Measurements from ENCODE around the gene MEIOSIN.
"Not testable (repeated sequence)": the region's sequence is repeated elsewhere in the genome, so short reads cannot be mapped to it uniquely, and the experiment has no call there.

Gene MEIOSIN

GRCh38 chr19:45733160-45733810 lies at the start of gene MEIOSIN:
Gene MEIOSIN, plus strand, starts transcription at chr19:45733439. Its CDS starts 1,938 bp downstream, at chr19:45735377.
- DNase-seq (ENCODE audit: low read depth) = no peak

DNA sequence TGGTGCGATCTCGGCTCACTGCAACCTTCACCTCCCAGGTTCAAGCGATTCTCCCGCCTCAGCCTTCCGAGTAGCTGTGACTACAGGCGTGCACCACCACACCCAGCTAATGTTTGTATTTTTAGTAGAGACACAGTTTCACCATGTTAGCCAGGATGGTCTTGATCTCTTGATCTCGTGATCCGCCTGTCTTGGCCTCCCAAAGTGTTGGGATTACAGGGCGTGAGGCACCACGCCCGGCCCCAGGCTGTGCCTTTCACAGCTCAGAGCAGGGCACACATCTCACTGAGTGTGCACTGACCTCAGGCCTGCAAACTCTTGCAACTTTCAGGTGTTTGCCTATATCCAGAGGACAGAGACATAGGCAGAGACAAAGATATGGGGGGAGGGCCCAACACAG lies 48.2 kb upstream of the MEIOSIN start:
- DNase-seq (ENCODE audit: low read depth) = not testable (repeated sequence)

GRCh38 chr19:45687599-45687998 lies 45.6 kb upstream of the MEIOSIN start:
- no peak for DNase-seq (ENCODE audit: low read depth)

GRCh38 chr19:45691516-45692186 lies 41.6 kb upstream of the MEIOSIN start, which contains the start of gene SNRPD2:
Gene SNRPD2, minus strand, starts transcription at chr19:45691953. Its CDS starts 65 bp downstream, at chr19:45691888.
- DNase-seq (ENCODE audit: low read depth) = peak; percentile 89

DNA sequence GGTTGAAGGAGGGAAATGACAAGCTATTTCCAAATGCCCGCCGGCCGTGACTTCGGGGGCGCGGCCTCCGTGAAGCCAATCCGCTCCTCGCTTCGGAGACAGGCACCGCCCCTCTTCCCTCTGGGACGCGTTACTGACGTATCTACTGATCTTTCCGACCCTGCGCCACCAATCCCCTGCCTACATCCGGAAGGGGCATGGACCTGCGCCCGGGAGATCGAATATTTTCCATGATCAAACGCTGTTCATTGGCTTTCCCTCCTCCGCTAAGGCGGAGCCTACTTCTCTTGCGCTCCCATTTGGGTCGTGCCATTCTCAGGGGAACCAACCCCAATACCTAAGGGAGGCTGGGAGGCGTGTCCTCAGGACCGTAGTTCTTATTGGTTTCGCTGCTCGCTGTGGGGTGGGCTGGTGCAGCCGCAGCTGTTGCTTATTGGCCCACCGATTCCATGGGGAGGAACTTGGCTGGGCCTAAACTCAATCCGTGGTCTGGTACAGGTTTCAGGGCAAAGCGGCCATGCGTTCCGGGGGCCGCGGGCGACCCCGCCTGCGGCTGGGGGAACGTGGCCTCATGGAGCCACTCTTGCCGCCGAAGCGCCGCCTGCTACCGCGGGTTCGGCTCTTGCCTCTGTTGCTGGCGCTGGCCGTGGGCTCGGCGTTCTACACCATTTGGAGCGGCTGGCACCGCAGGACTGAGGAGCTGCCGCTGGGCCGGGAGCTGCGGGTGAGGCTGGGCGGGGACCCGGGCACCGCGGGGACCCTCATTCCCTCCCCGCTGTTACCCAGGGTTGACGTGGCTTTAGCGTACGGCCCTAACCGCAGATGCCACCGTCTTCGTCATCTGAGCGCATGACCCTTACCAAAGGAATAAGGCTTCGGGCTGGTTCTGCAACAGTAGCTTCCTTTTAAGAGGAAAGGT lies 40.8 kb upstream of the MEIOSIN start, which contains the start of gene QPCTL:
Gene QPCTL (plus strand): TSS at position 480 of the 919 bp plus-strand sequence. CDS start 38 bp downstream, at position 518.
- peak; percentile 92 for DNase-seq (ENCODE audit: low read depth)

- peak; percentile 68 for DNase-seq (ENCODE audit: low read depth)
These were observed 40.0 kb upstream of the MEIOSIN start for GRCh38 chr19:45693106-45693788.

DNA sequence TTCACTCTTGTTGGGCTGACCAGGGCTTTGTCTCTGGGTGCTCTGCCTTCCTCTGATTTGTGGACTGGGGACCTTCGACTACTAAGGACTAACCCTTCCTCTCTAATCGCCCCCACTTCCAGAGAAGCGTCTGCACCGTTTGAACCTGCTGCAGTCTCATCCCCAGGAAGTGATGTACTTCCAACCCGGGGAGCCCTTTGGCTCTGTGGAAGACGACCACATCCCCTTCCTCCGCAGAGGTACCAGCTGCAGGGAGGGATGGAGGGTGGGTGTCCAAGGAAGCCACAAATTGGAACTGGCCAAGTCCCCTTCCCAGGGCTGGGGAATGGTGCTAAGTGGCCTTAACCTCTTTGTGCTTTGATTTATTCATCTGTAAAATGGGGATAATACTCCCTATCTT lies 31.6 kb upstream of the MEIOSIN start:
- DNase-seq (ENCODE audit: low read depth) = no peak

DNA sequence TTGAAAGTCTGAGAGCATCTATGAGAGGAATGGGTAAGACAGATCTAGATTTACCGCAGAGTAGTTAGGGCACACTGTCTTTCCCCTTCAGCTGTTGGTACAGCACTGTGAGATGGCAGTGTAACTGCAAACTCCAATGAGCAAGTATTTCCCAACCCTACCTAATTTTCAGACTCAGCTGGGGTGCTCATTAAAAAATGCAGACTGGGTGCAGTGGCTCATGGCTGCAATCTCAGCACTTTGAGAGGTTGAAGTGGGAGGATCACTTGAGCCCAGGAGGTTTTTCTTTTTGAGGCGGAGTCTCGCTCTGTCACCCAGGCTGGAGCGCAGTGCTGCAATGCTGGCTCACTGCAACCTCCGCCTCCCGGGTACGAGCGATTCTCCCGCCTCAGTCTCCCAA lies 28.1 kb upstream of the MEIOSIN start:
- no peak for DNase-seq (ENCODE audit: low read depth)

GRCh38 chr19:45705710-45706415 lies 27.4 kb upstream of the MEIOSIN start:
- DNase-seq (ENCODE audit: low read depth) = no peak

- DNase-seq (ENCODE audit: low read depth) = no peak
These were observed 22.7 kb upstream of the MEIOSIN start for GRCh38 chr19:45710356-45711130.

DNA sequence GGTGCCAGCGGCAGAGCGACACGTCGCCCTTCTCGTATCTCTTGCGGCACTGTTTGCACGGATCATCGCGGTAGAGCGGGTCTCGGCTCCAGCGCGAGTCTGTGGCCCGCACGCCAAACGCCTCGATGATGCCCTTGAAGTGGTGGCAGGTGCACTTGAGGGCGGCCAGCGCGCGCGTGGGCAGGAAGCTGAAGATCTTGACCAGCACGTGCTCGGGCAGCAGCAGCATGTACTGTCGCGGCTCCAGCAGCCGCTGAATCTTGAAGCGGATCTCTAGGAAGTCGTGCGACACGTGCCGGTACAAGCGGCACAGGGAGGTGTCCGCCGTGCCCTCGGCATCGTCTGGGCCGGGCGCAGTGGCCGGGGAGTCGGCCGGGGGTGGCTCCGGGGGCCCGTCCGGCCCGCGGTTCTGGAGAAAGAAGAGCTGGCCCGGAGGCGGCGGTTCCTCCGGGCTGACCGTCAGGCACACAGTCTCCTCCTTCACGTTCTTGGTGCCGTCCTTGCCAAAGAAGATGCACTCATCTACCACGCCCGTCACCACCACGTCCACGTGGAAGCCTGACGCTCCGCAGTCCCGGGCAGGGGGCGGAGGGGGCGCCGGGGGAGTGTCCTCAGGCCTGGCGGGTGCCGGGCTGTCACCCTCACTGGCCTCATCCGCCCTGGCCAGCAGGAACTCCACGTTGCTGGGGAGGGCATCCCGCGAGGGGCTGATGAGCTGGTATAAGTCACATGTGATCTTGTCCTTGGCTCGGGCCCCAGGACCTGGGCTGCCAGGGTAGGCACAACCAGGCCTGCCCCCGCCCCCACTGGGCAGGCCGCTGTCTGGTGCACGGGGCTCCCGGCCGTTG lies 21.2 kb upstream of the MEIOSIN start:
- no peak for DNase-seq (ENCODE audit: low read depth)

- no peak for DNase-seq (ENCODE audit: low read depth)
These were observed 20.6 kb upstream of the MEIOSIN start for GRCh38 chr19:45712699-45713067.

DNA sequence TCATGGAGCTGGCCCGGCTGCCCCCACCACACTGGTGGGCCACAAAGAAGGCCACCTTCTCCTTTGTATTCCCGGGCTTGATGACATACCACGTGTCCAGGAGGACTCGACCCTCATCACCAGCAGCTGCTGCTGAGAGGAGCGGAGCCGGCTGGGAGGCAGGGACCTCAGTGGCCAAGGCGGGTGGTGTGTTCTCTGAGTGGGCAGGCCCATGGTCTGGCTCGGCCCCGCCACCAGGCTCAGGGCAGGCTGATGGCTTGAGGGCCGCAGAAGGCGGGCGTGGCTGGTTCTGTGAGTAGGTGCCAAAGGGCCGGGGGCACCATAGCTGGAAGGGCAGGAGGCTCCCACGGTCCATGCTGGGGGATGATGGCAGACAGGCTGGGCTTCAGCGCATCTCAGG lies 20.1 kb upstream of the MEIOSIN start:
- no peak for DNase-seq (ENCODE audit: low read depth)

GRCh38 chr19:45715139-45715538 lies 18.1 kb upstream of the MEIOSIN start:
- DNase-seq (ENCODE audit: low read depth) = no peak

GRCh38 chr19:45716359-45717130 lies 16.7 kb upstream of the MEIOSIN start:
- no peak for DNase-seq (ENCODE audit: low read depth)

DNA sequence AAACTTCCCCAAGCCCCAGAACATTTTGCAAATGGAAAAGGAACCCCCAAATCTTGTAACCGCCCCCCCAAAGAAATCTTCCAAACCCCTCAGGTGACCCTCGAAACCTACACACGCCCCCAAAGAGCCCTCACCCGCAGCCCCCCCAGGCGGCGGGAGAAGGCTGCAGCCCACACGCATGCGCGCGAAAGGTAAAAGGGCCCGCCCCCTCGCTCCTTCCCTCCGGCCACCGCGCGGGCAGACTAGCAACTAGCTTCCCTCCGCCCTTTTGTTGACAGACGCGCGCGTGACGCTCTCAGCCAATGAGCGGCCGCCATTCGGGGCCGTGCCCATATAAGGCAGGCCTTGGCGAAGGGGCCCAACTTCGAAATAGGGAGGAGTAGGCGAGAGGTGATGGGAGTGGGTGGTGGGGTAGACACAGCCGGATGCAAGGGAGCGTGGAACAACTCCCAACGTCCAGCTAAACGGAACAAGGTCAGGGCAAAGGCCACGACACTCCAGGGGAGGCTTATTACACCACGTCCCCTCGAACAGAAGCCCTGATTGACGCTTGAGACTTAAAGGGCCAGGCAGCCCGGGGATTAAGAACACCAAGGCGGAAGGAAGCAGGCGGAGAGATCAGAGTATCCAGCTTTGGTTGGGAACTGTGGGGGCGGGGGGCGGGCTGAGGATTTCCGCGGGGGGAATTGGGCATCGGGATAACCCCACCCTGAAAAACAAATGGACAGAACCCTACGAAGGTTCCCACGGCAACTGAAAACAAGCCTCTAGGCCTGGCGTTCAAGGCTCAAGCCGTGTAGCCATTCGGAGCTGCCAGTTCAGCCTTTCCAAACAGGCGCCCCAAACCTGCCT lies 15.9 kb upstream of the MEIOSIN start:
- DNase-seq (ENCODE audit: low read depth) = peak; percentile 96

DNA sequence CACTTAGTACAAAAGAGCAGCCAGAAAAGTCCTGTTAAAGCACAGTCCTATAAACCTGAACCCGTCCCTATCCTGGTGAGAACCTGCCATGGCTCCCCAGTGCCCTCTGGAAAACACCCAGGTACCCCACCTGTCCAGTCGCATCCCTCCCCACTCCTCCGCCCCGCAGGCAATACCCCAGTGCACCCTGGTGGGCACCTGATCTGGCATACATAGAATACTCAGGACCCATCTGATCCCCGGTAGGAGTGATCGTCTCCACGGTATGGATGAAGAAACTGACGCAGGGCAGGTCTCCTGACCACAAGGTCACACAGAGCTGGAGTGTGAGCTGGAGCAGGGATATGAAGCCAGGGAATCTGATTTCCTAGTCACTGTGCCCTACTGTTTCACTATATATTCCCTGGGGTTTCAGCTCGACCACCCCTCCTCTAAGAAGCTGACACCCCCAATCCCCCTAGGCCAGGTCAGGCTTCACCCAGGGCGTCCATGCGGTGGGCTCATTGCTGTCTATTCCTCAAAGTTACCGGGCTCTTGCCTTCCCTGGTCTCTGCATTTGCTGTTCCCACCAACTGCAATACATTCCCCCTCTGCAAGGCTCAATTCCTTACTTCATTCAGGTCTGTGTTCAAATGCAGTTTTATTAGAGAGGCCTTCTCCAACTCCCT lies 15.1 kb upstream of the MEIOSIN start:
- DNase-seq (ENCODE audit: low read depth) = no peak

Measured in stimulated activated CD8-positive, alpha-beta memory T cell treated with anti-CD3 and anti-CD28 coated beads, Interleukin-12 subunit alpha, Interleukin-12 subunit beta, amount 100 ng/mL, for 1 hour (primary cell).